GM10248 (cell line): ENCODE measurements around the gene BCL7C.

ENCODE experiments used
- CTCF ChIA-PET: fragments of 300-600 bp; sonication (Branson Sonifier 250); formaldehyde crosslinking; extraction: SDS; loops from one replicate; lab custom pipeline; 2021; ENCODE audit warnings: antibody characterized with exemption; lab: Yijun Ruan, JAX
- POLR2A ChIA-PET: fragments of 350-650 bp; sonication (Branson Sonifier 250); formaldehyde crosslinking; extraction: SDS; loops from one replicate; lab custom pipeline; 2020; ENCODE audit warnings: antibody characterized with exemption; lab: Yijun Ruan, JAX
- DNase-seq: peaks from one replicate; pipeline ENCODE4 v3.0.0; 2012; ENCODE audit errors: extremely low spot score
- TF ChIP-seq, protein P1 (sequence below): IDR thresholded peaks from 2 replicates; pipeline ENCODE4 v1.5.1; 2012; ENCODE audit warnings: mild to moderate bottlenecking, low read depth; ENCODE audit errors: extremely low read depth, missing control alignments, control extremely low read depth

BCL7C gene

GRCh38 chr16:30839523-30840227, 54.2 kb downstream of the BCL7C start:
- ChIA-PET POLR2A (interaction anchor here (0.6 kb wide), 1 partner anchor 18 kb away, joined by 4 read pairs; no protein-coding TSS in a partner anchor), CTCF (interaction anchor here (1.0 to 1.4 kb wide), 4 partner anchors 8 to 54 kb away, joined by 3 to 4 read pairs (median 4); no protein-coding TSS in a partner anchor)
- TF ChIP-seq, protein P1, sequence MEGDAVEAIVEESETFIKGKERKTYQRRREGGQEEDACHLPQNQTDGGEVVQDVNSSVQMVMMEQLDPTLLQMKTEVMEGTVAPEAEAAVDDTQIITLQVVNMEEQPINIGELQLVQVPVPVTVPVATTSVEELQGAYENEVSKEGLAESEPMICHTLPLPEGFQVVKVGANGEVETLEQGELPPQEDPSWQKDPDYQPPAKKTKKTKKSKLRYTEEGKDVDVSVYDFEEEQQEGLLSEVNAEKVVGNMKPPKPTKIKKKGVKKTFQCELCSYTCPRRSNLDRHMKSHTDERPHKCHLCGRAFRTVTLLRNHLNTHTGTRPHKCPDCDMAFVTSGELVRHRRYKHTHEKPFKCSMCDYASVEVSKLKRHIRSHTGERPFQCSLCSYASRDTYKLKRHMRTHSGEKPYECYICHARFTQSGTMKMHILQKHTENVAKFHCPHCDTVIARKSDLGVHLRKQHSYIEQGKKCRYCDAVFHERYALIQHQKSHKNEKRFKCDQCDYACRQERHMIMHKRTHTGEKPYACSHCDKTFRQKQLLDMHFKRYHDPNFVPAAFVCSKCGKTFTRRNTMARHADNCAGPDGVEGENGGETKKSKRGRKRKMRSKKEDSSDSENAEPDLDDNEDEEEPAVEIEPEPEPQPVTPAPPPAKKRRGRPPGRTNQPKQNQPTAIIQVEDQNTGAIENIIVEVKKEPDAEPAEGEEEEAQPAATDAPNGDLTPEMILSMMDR: no peak
- DNase-seq: no peak

- TF ChIP-seq, protein P1: no peak
- CTCF ChIA-PET: interaction anchor here (1.0 to 1.4 kb wide), 4 partner anchors 9 to 53 kb away, joined by 3 to 4 read pairs (median 4); no protein-coding TSS in a partner anchor
These were observed 54.9 kb downstream of the BCL7C start for GRCh38 chr16:30838876-30839471.

DNA sequence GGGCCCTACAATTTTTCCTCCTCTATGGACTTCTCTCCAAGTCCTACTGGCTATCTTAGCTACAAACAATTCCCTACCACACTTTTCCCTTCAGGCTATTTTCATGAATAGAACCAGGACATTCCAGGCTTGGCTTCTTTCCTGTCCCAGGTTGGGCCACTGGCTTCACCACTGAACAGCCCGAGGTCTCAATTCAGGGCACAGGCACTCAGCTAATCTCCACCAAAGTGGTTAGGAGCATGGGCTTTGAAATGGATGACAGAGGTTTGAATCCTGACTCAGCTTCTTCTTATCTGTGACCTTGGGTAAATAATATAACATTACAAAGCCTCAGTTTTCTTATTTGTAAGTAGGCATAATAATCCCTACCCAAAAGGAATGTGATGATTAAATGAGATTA, 56.0 kb downstream of the BCL7C start:
- ChIA-PET CTCF (interaction anchor here (1.2 kb wide), 1 partner anchor 8 kb away, joined by 3 read pairs; no protein-coding TSS in a partner anchor), POLR2A (no interaction called here)
- no peak for DNase-seq
- TF ChIP-seq, protein P1: no peak

More at GRCh38 chr16:30838876-30839471, 54.9 kb downstream of the BCL7C start:
- POLR2A ChIA-PET: interaction anchor here (0.6 kb wide), 1 partner anchor 19 kb away, joined by 4 read pairs; no protein-coding TSS in a partner anchor
- DNase-seq: no peak
